SU-DHL-6 (cell line): ENCODE measurements around the gene CAMSAP3.

Source experiments
- H2AFZ ChIP-seq: fragments of 200-600 bp; sonication (generic); 2 replicates; pipeline ENCODE4 v1.6.1; 2014; ENCODE audit warnings: low read depth, mild to moderate bottlenecking, moderate library complexity, mixed read lengths, antibody characterized with exemption, low read length; ENCODE audit not compliant: severe bottlenecking
- H3F3A ChIP-seq: fragments of 200-600 bp; shearing (Covaris generic); 2 replicates; pipeline ENCODE4 v1.6.0; 2016; ENCODE audit warnings: antibody characterized with exemption, mild to moderate bottlenecking; ENCODE audit not compliant: insufficient read depth
- H3K27ac ChIP-seq: fragments of 200-600 bp; sonication (generic); 2 replicates; pipeline ENCODE4 v1.5.1; 2016; ENCODE audit warnings: low read depth, mild to moderate bottlenecking, low read length, moderate library complexity, mixed read lengths
- H3K27me3 ChIP-seq: fragments of 200-600 bp; sonication (generic), shearing (Covaris generic); 2 replicates; pipeline ENCODE4 v1.6.0; 2014; ENCODE audit warnings: mild to moderate bottlenecking, low read length
- H3K36me3 ChIP-seq: fragments of 200-600 bp; sonication (generic); 2 replicates; pipeline ENCODE4 v1.6.1; 2014; ENCODE audit warnings: mild to moderate bottlenecking, low read length, mixed read lengths
- H3K4me2 ChIP-seq: fragments of 300-600, 200-600 bp; shearing (Covaris generic), sonication (generic); 2 replicates; pipeline ENCODE4 v1.6.0; 2014; ENCODE audit warnings: low read length, low read depth, mild to moderate bottlenecking; ENCODE audit not compliant: poor library complexity, severe bottlenecking
- H3K4me3 ChIP-seq: fragments of 200-600 bp; sonication (generic); 2 replicates; pipeline ENCODE4 v1.5.1; 2014; ENCODE audit warnings: antibody characterized with exemption, low read length, mild to moderate bottlenecking, mixed read lengths; ENCODE audit not compliant: insufficient read depth, poor library complexity, severe bottlenecking
- H3K79me2 ChIP-seq: fragments of 200-600 bp; sonication (generic); 2 replicates; pipeline ENCODE4 v1.6.1; 2014; ENCODE audit warnings: mild to moderate bottlenecking, low read length, moderate library complexity; ENCODE audit not compliant: insufficient read depth
- H3K9ac ChIP-seq: fragments of 200-600 bp; sonication (generic); 2 replicates; pipeline ENCODE4 v1.7.0; 2014; ENCODE audit warnings: mild to moderate bottlenecking, low read length
- H3K9me2 ChIP-seq: fragments of 200-600 bp; sonication (generic); replicated peaks from 2 replicates; pipeline ENCODE4 v1.6.1; 2014; ENCODE audit warnings: low read length; ENCODE audit not compliant: insufficient read depth
- H3K9me3 ChIP-seq: fragments of 200-600 bp; sonication (generic); 2 replicates; pipeline ENCODE4 v1.6.1; 2014; ENCODE audit warnings: low read length, mixed read lengths; ENCODE audit not compliant: insufficient read depth
- H4K20me1 ChIP-seq: fragments of 200-600 bp; sonication (generic); 2 replicates; pipeline ENCODE4 v1.6.1; 2014; ENCODE audit warnings: low read depth, mild to moderate bottlenecking, antibody characterized with exemption, low read length, moderate library complexity, mixed read lengths
- EZH2phosphoT487 ChIP-seq: fragments of 200-600 bp; sonication (generic), shearing (Covaris generic); conservative IDR thresholded peaks from 2 replicates; pipeline ENCODE4 v1.6.1; 2018; ENCODE audit warnings: mild to moderate bottlenecking, antibody characterized with exemption, low read length, moderate library complexity, mixed read lengths
- TF ChIP-seq, protein P1 (sequence below): fragments of 200-600 bp; sonication (generic); IDR thresholded peaks from one replicate; pipeline ENCODE4 v1.5.1; 2017; ENCODE audit warnings: antibody characterized with exemption, mild to moderate bottlenecking, low read length, moderate library complexity; ENCODE audit not compliant: insufficient read depth, poor library complexity, severe bottlenecking

CAMSAP3 gene

DNA sequence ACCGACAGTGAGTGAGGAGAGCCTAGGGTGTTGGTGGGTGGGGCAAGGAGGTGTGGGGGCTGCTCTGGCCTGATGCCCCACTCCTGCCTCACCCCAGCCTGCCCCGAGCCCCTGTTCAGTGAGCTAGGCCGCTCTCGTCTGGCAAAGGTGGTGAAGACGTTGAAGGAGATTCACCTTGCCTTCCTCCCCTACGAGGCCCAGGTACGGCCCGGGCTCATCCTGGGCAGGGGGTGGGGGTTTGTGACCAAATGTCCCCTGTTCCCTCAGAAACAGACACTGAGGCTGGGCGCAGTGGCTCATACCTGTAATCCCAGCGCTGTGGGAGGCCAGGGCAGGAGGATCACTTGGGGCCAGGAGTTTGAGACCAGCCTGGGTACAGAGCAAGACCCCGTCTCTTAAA, 45.1 kb downstream of the CAMSAP3 start:
- Histone ChIP-seq H3K36me3 (no peaks in the 10 kb centered on the region), H3F3A (no peaks in the 10 kb centered on the region), H3K4me2 (no peak overlapping the region), H3K4me3 (no peak overlapping the region), H3K79me2 (0 out of 2 replicates have a peak, but pooled peaks cover 7% of the 10 kb centered on the region), H3K27ac (no peak overlapping the region), H2AFZ (no peak overlapping the region), H3K9ac (no peak overlapping the region), H4K20me1 (no peaks in the 10 kb centered on the region), H3K9me2 (no peaks in the 10 kb centered on the region), H3K27me3 (no peaks in the 10 kb centered on the region), H3K9me3 (no peaks in the 10 kb centered on the region)
- TF ChIP-seq, protein P1, sequence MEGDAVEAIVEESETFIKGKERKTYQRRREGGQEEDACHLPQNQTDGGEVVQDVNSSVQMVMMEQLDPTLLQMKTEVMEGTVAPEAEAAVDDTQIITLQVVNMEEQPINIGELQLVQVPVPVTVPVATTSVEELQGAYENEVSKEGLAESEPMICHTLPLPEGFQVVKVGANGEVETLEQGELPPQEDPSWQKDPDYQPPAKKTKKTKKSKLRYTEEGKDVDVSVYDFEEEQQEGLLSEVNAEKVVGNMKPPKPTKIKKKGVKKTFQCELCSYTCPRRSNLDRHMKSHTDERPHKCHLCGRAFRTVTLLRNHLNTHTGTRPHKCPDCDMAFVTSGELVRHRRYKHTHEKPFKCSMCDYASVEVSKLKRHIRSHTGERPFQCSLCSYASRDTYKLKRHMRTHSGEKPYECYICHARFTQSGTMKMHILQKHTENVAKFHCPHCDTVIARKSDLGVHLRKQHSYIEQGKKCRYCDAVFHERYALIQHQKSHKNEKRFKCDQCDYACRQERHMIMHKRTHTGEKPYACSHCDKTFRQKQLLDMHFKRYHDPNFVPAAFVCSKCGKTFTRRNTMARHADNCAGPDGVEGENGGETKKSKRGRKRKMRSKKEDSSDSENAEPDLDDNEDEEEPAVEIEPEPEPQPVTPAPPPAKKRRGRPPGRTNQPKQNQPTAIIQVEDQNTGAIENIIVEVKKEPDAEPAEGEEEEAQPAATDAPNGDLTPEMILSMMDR = no peak
- TF ChIP-seq EZH2phosphoT487 = no peak

DNA sequence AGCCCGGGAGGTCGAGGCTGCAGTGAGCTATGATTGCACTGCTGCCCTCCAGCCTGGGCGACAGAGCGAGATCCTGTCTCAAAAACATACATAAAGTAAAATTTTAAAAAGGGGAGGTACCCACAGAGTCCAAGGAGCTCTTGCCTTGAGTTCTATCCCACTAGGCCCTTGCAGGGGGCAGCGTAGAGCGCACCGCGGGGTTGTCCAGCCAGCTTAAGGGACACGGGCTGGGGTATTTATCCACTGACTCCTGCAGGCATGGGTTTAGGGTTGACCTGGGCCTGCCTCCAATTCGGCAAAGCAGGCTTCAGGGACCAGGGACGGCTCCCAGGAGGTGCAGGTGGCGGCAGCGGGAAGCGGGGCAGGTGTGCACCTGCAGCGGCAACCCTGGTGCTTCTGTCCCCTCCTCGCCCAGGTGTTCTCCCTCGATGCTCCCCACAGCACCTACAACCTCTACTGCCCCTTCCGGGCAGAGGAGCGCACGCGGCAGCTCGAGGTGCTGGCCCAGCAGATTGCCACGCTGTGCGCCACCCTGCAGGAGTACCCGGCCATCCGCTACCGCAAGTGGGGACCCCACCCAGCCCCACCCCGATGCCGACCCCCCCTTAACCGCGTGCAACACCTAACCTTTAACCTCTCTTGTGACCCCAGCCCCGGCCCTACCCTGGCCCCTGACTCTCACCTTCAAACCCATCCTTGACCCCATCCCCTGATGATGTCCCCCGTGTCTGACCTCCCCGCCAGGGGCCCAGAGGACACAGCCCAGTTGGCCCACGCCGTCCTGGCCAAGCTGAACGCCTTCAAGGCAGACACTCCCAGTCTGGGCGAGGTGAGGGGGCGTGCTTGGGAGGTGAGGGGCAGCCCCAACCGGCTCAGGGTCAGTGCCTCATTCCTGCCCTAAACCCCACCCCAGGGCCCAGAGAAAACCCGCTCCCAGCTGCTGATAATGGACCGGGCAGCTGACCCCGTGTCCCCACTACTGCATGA, 45.9 kb downstream of the CAMSAP3 start:
- no peaks in the 10 kb centered on the region for H3K9me2 ChIP-seq
- H3K36me3 ChIP-seq = no peaks in the 10 kb centered on the region
- no peak overlapping the region for H3K27ac ChIP-seq
- no peak overlapping the region for H3K4me3 ChIP-seq
- TF ChIP-seq EZH2phosphoT487 = no peak
- TF ChIP-seq, protein P1 = no peak
- no peaks in the 10 kb centered on the region for H4K20me1 ChIP-seq
- H3F3A ChIP-seq = no peaks in the 10 kb centered on the region
- H3K9me3 ChIP-seq = no peaks in the 10 kb centered on the region
- H3K79me2 ChIP-seq = 0 out of 2 replicates have a peak, but pooled peaks cover 7% of the 10 kb centered on the region
- no peak overlapping the region for H3K4me2 ChIP-seq
- no peak overlapping the region for H2AFZ ChIP-seq
- H3K27me3 ChIP-seq = no peaks in the 10 kb centered on the region
- H3K9ac ChIP-seq = no peak overlapping the region

DNA sequence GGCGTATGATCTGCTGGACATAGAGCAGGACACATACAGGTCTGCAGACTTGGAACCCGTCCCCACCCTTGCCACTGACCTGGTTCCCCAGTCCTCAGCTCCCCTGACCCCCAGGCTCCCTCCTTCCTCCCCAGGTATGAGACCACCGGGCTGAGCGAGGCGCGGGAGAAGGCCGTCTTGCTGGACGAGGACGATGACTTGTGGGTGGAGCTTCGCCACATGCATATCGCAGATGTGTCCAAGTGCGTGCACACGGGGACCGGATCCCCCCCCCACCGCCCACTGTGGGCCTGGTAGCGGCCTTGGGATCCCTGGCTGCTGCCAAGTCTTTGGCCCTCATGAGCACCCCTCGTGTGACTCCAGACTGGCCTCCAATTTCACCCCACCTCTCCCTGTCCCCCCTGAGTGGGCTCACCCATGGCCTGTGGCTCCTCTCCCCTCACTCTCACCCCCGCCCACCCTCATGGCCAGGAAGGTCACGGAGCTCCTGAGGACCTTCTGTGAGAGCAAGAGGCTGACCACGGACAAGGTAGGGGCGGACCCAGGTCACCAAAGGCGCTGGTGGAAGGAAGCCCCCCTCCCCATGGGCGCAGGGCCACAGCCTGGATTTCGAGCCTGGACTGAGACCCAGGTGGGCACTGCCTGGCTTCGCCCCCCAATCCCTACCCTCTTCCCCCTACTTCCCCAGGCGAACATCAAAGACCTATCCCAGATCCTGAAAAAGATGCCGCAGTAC, 46.8 kb downstream of the CAMSAP3 start:
- no peak for TF ChIP-seq EZH2phosphoT487
- TF ChIP-seq, protein P1 = no peak
- no peaks in the 10 kb centered on the region for H4K20me1 ChIP-seq
- no peak overlapping the region for H2AFZ ChIP-seq
- no peaks in the 10 kb centered on the region for H3F3A ChIP-seq
- H3K9me2 ChIP-seq = no peaks in the 10 kb centered on the region
- H3K27ac ChIP-seq = no peak overlapping the region
- no peaks in the 10 kb centered on the region for H3K9me3 ChIP-seq
- no peak overlapping the region for H3K4me3 ChIP-seq
- no peaks in the 10 kb centered on the region for H3K36me3 ChIP-seq
- H3K9ac ChIP-seq = no peak overlapping the region
- H3K79me2 ChIP-seq = 0 out of 2 replicates have a peak, but pooled peaks cover 3% of the 10 kb centered on the region
- H3K4me2 ChIP-seq = no peak overlapping the region
- no peaks in the 10 kb centered on the region for H3K27me3 ChIP-seq
